ENCODE measurements around the gene CRIP2.

CRIP2 gene

GRCh38 chr14:105465209-105466031 lies 9.2 kb upstream of the CRIP2 start:
- peak; percentile 33 for DNase-seq

- DNase-seq: no peak
Observed at GRCh38 chr14:105466531-105467248, 7.9 kb upstream of the CRIP2 start.

- no peak for DNase-seq
Observed at GRCh38 chr14:105467249-105467941, 7.2 kb upstream of the CRIP2 start.

GRCh38 chr14:105467942-105468471 lies 6.6 kb upstream of the CRIP2 start:
- DNase-seq: no peak

- DNase-seq: no peak
Observed at GRCh38 chr14:105468621-105469241, 5.9 kb upstream of the CRIP2 start.

- DNase-seq: peak; percentile 28
Observed at GRCh38 chr14:105469456-105470349, 4.9 kb upstream of the CRIP2 start.

- DNase-seq: peak; percentile 91
Observed at GRCh38 chr14:105470350-105471296, 4.0 kb upstream of the CRIP2 start.

- no peak for DNase-seq
Observed at GRCh38 chr14:105471297-105471821, 3.3 kb upstream of the CRIP2 start.

- DNase-seq: no peak
Observed at GRCh38 chr14:105471823-105472485, 2.7 kb upstream of the CRIP2 start.

- no peak for DNase-seq
Observed at GRCh38 chr14:105472486-105472991, 2.1 kb upstream of the CRIP2 start.

- DNase-seq: peak; percentile 47
Observed at GRCh38 chr14:105473033-105473676, 1.5 kb upstream of the CRIP2 start.

GRCh38 chr14:105473677-105474482 lies 741 bp upstream of the CRIP2 start:
- DNase-seq: peak; percentile 97

GRCh38 chr14:105475269-105476096 lies 862 bp downstream of the CRIP2 start:
- peak; percentile 51 for DNase-seq

GRCh38 chr14:105476097-105476830 lies 1.6 kb downstream of the CRIP2 start:
- DNase-seq: peak; percentile 36

GRCh38 chr14:105476831-105477659 lies 2.4 kb downstream of the CRIP2 start:
- peak; percentile 47 for DNase-seq

Data from COR-L47 (cell line).